ENCODE results near the gene ZNF782.
"Not testable (repeated sequence)": the region's sequence is repeated elsewhere in the genome, so short reads cannot be mapped to it uniquely, and the experiment has no call there.

The ZNF782 gene

GRCh38 chr9:96813607-96814006, 40.7 kb downstream of the ZNF782 start:
- Histone ChIP-seq H2AK5ac (ENCODE audit: low read length, severe bottlenecking) (no peak overlapping the region), H2BK5ac (ENCODE audit: low read depth, low read length, poor library complexity, severe bottlenecking) (no peak overlapping the region), H3K36me3 (ENCODE audit: control insufficient read depth in 1 of 2, insufficient read depth in 2 of 2, low read depth in 1 of 2, low read length in 2 of 2) (peaks cover 0 to 22% of the 10 kb centered on the region in 2 experiments), H3K4me3 (ENCODE audit: insufficient read depth in 1 of 2, low read depth in 1 of 2, low read length in 2 of 2) (peak overlapping the region in 1 of 2 experiments; percentile 47), H3K79me1 (replicated peaks; ENCODE audit: low read length, poor library complexity, severe bottlenecking) (no peaks in the 10 kb centered on the region), H4K8ac (ENCODE audit: low read length) (no peak overlapping the region), H3K9ac (ENCODE audit: low read length) (no peak overlapping the region), H3K4me2 (ENCODE audit: low read length, poor library complexity, severe bottlenecking) (no peak overlapping the region), H3K9me3 (ENCODE audit: control insufficient read depth, low read length) (peaks cover 96% of the 10 kb centered on the region), H3K4ac (ENCODE audit: low read depth in 1 of 2, low read length in 2 of 2) (no peak overlapping the region), H3K23ac (ENCODE audit: low read length in 2 of 2) (no peak overlapping the region), H3K4me1 (ENCODE audit: control insufficient read depth, insufficient read depth, low read depth, low read length) (no peaks in the 10 kb centered on the region), H3K27me3 (ENCODE audit: control insufficient read depth in 1 of 2, insufficient read depth in 1 of 2, low read length in 2 of 2) (no peaks in the 10 kb centered on the region), H2BK15ac (ENCODE audit: low read depth, poor library complexity, severe bottlenecking) (no peak overlapping the region), H2AFZ (ENCODE audit: low read depth, low read length) (no peak overlapping the region), H3K14ac (ENCODE audit: low read length in 2 of 2) (no peak overlapping the region), H4K91ac (ENCODE audit: low read length) (no peak overlapping the region), H2BK12ac (ENCODE audit: low read length in 2 of 2) (no peak overlapping the region), H3K27ac (ENCODE audit: low read length, poor library complexity, severe bottlenecking) (no peak overlapping the region), H3K18ac (ENCODE audit: low read depth in 1 of 2, low read length in 2 of 2) (no peak overlapping the region), H2BK120ac (ENCODE audit: low read depth, low read length) (no peak overlapping the region)
- 87% methylated on average over 1 of the region's 1 CpG for WGBS
- no peak for DNase-seq

GRCh38 chr9:96798959-96799358, 55.4 kb downstream of the ZNF782 start:
- not testable (repeated sequence) for H3K23ac ChIP-seq (ENCODE audit: low read length in 2 of 2); H2BK5ac ChIP-seq (ENCODE audit: low read depth, low read length, poor library complexity, severe bottlenecking); H4K8ac ChIP-seq (ENCODE audit: low read length); H2AFZ ChIP-seq (ENCODE audit: low read depth, low read length); H2BK12ac ChIP-seq (ENCODE audit: low read length in 2 of 2); H3K18ac ChIP-seq (ENCODE audit: low read depth in 1 of 2, low read length in 2 of 2); H3K27ac ChIP-seq (ENCODE audit: low read length, poor library complexity, severe bottlenecking); H4K91ac ChIP-seq (ENCODE audit: low read length); H3K14ac ChIP-seq (ENCODE audit: low read length in 2 of 2); H3K4me3 ChIP-seq (ENCODE audit: insufficient read depth in 1 of 2, low read depth in 1 of 2, low read length in 2 of 2); H3K4ac ChIP-seq (ENCODE audit: low read depth in 1 of 2, low read length in 2 of 2); H3K27me3 ChIP-seq (ENCODE audit: control insufficient read depth in 1 of 2, insufficient read depth in 1 of 2, low read length in 2 of 2); H3K4me2 ChIP-seq (ENCODE audit: low read length, poor library complexity, severe bottlenecking); H2BK120ac ChIP-seq (ENCODE audit: low read depth, low read length); H3K79me1 ChIP-seq (replicated peaks; ENCODE audit: low read length, poor library complexity, severe bottlenecking); H3K9ac ChIP-seq (ENCODE audit: low read length); H2AK5ac ChIP-seq (ENCODE audit: low read length, severe bottlenecking); H3K4me1 ChIP-seq (ENCODE audit: control insufficient read depth, insufficient read depth, low read depth, low read length); H2BK15ac ChIP-seq (ENCODE audit: low read depth, poor library complexity, severe bottlenecking); DNase-seq
- H3K9me3 ChIP-seq (ENCODE audit: control insufficient read depth, low read length): peaks cover 39% of the 10 kb centered on the region
- no CpG with 5 or more reads among the region's 2 CpGs for WGBS
- H3K36me3 ChIP-seq (ENCODE audit: control insufficient read depth in 1 of 2, insufficient read depth in 2 of 2, low read depth in 1 of 2, low read length in 2 of 2): peaks cover 16 to 31% of the 10 kb centered on the region in 2 experiments

- no peak overlapping the region for H3K18ac ChIP-seq (ENCODE audit: low read depth in 1 of 2, low read length in 2 of 2)
- no peak overlapping the region for H4K91ac ChIP-seq (ENCODE audit: low read length)
- peak overlapping the region in 1 of 2 experiments; percentile 28 for H3K4me3 ChIP-seq (ENCODE audit: insufficient read depth in 1 of 2, low read depth in 1 of 2, low read length in 2 of 2)
- no peak for DNase-seq
- H2BK15ac ChIP-seq (ENCODE audit: low read depth, poor library complexity, severe bottlenecking): no peak overlapping the region
- 100% methylated on average over 3 of the region's 3 CpGs for WGBS
- no peak overlapping the region for H2BK5ac ChIP-seq (ENCODE audit: low read depth, low read length, poor library complexity, severe bottlenecking)
- H3K23ac ChIP-seq (ENCODE audit: low read length in 2 of 2): no peak overlapping the region
- no peaks in the 10 kb centered on the region for H3K27me3 ChIP-seq (ENCODE audit: control insufficient read depth in 1 of 2, insufficient read depth in 1 of 2, low read length in 2 of 2)
- no peak overlapping the region for H4K8ac ChIP-seq (ENCODE audit: low read length)
- H3K9ac ChIP-seq (ENCODE audit: low read length): no peak overlapping the region
- no peak overlapping the region for H3K4ac ChIP-seq (ENCODE audit: low read depth in 1 of 2, low read length in 2 of 2)
- H2AK5ac ChIP-seq (ENCODE audit: low read length, severe bottlenecking): no peak overlapping the region
- H2AFZ ChIP-seq (ENCODE audit: low read depth, low read length): no peak overlapping the region
- no peak overlapping the region for H3K4me2 ChIP-seq (ENCODE audit: low read length, poor library complexity, severe bottlenecking)
- no peaks in the 10 kb centered on the region for H3K4me1 ChIP-seq (ENCODE audit: control insufficient read depth, insufficient read depth, low read depth, low read length)
- no peak overlapping the region for H2BK12ac ChIP-seq (ENCODE audit: low read length in 2 of 2)
- peaks cover 67% of the 10 kb centered on the region for H3K9me3 ChIP-seq (ENCODE audit: control insufficient read depth, low read length)
- no peaks in the 10 kb centered on the region for H3K79me1 ChIP-seq (replicated peaks; ENCODE audit: low read length, poor library complexity, severe bottlenecking)
- no peak overlapping the region for H2BK120ac ChIP-seq (ENCODE audit: low read depth, low read length)
- H3K14ac ChIP-seq (ENCODE audit: low read length in 2 of 2): no peak overlapping the region
- H3K36me3 ChIP-seq (ENCODE audit: control insufficient read depth in 1 of 2, insufficient read depth in 2 of 2, low read depth in 1 of 2, low read length in 2 of 2): peaks cover 0 to 4% of the 10 kb centered on the region in 2 experiments
- H3K27ac ChIP-seq (ENCODE audit: low read length, poor library complexity, severe bottlenecking): no peak overlapping the region
Observed at GRCh38 chr9:96784021-96784420, 70.3 kb downstream of the ZNF782 start.

- no peaks in the 10 kb centered on the region for H3K36me3 ChIP-seq (ENCODE audit: control insufficient read depth in 1 of 2, insufficient read depth in 2 of 2, low read depth in 1 of 2, low read length in 2 of 2)
- H3K9ac ChIP-seq (ENCODE audit: low read length): no peak overlapping the region
- H3K27me3 ChIP-seq (ENCODE audit: control insufficient read depth in 1 of 2, insufficient read depth in 1 of 2, low read length in 2 of 2): no peaks in the 10 kb centered on the region
- DNase-seq: no peak
- peaks cover 5% of the 10 kb centered on the region for H3K79me1 ChIP-seq (replicated peaks; ENCODE audit: low read length, poor library complexity, severe bottlenecking)
- H2AK5ac ChIP-seq (ENCODE audit: low read length, severe bottlenecking): no peak overlapping the region
- no peak overlapping the region for H2BK120ac ChIP-seq (ENCODE audit: low read depth, low read length)
- no peak overlapping the region for H3K4me3 ChIP-seq (ENCODE audit: insufficient read depth in 1 of 2, low read depth in 1 of 2, low read length in 2 of 2)
- no peak overlapping the region for H4K91ac ChIP-seq (ENCODE audit: low read length)
- no peak overlapping the region for H3K14ac ChIP-seq (ENCODE audit: low read length in 2 of 2)
- no peak overlapping the region for H3K23ac ChIP-seq (ENCODE audit: low read length in 2 of 2)
- peaks cover 51% of the 10 kb centered on the region for H3K9me3 ChIP-seq (ENCODE audit: control insufficient read depth, low read length)
- no peak overlapping the region for H3K4me2 ChIP-seq (ENCODE audit: low read length, poor library complexity, severe bottlenecking)
- H3K4me1 ChIP-seq (ENCODE audit: control insufficient read depth, insufficient read depth, low read depth, low read length): no peaks in the 10 kb centered on the region
- no peak overlapping the region for H3K18ac ChIP-seq (ENCODE audit: low read depth in 1 of 2, low read length in 2 of 2)
- H3K4ac ChIP-seq (ENCODE audit: low read depth in 1 of 2, low read length in 2 of 2): no peak overlapping the region
- H2BK12ac ChIP-seq (ENCODE audit: low read length in 2 of 2): no peak overlapping the region
- H2BK15ac ChIP-seq (ENCODE audit: low read depth, poor library complexity, severe bottlenecking): no peak overlapping the region
- no peak overlapping the region for H3K27ac ChIP-seq (ENCODE audit: low read length, poor library complexity, severe bottlenecking)
- no peak overlapping the region for H4K8ac ChIP-seq (ENCODE audit: low read length)
- H2AFZ ChIP-seq (ENCODE audit: low read depth, low read length): no peak overlapping the region
- H2BK5ac ChIP-seq (ENCODE audit: low read depth, low read length, poor library complexity, severe bottlenecking): no peak overlapping the region
Observed at GRCh38 chr9:96782235-96782634, 72.1 kb downstream of the ZNF782 start.
